Immature natural killer cell (primary cell): ENCODE measurements around the gene CCDC86. TPM values are rescaled to one million over a fixed set of nuclear protein-coding genes. Genes with fewer than 3 reads are reported as not detected.

ENCODE experiments used
- DNase-seq, 3 donors: peaks; one replicate each; pipeline ENCODE4 v3.0.0; 2022; ENCODE audit warnings: mixed read lengths in 1 of 3
- H3K27ac Mint-ChIP-seq, 6 donors: one replicate each; pipeline ENCODE4 v1.8.0; 2020; ENCODE audit warnings: mixed read lengths in 6 of 6, mild to moderate bottlenecking in 5 of 6, inconsistent platforms in 4 of 6, moderate library complexity in 3 of 6
- H3K27me3 Mint-ChIP-seq, 3 donors: one replicate each; pipeline ENCODE4 v1.8.0; 2020 to 2021; ENCODE audit warnings: low read depth in 3 of 3, mild to moderate bottlenecking in 3 of 3, mixed read lengths in 3 of 3, moderate library complexity in 3 of 3, inconsistent platforms in 1 of 3
- H3K36me3 Mint-ChIP-seq, 3 donors: one replicate each; pipeline ENCODE4 v1.8.0; 2020; ENCODE audit warnings: mixed read lengths in 3 of 3, inconsistent platforms in 2 of 3, mild to moderate bottlenecking in 2 of 3
- H3K4me1 Mint-ChIP-seq, 2 donors: one replicate each; pipeline ENCODE4 v1.8.0; 2020; ENCODE audit warnings: inconsistent platforms in 2 of 2, mild to moderate bottlenecking in 2 of 2, mixed read lengths in 2 of 2, moderate library complexity in 1 of 2
- H3K4me3 Mint-ChIP-seq, 5 donors: one replicate each; pipeline ENCODE4 v1.8.0; 2020; ENCODE audit warnings: mild to moderate bottlenecking in 5 of 5, mixed read lengths in 5 of 5, inconsistent platforms in 3 of 5, moderate library complexity in 3 of 5
- H3K9me3 Mint-ChIP-seq, 6 donors: one replicate each; pipeline ENCODE4 v1.8.0; 2020; ENCODE audit warnings: mild to moderate bottlenecking in 6 of 6, mixed read lengths in 6 of 6, inconsistent platforms in 4 of 6, moderate library complexity in 3 of 6
- polyA plus RNA-seq, 3 donors: library from polyadenylated mRNA; unstranded; fragments of 300-500 nt; fragmentation: Illumina TruSeq; gene quantifications; one replicate each; pipeline ENCODE4 v1.2.3, GENCODE V29; 2021

The CCDC86 gene
- polyA plus RNA-seq, 3 donors from 2014 or later, result 5.6 to 16.5 (median 7.4) TPM

- Mint-ChIP-seq H3K27ac (no peak overlapping the region), H3K36me3 (no peaks in the 10 kb centered on the region), H3K9me3 (no peaks in the 10 kb centered on the region), H3K27me3 (peaks cover 2 to 5% (median 2%) of the 10 kb centered on the region in 3 donors), H3K4me3 (no peak overlapping the region), H3K4me1 (peaks cover 0 to 2% of the 10 kb centered on the region in 2 donors)
- DNase-seq, result no peak
Measured at GRCh38 chr11:60863550-60864521, 21.9 kb downstream of the CCDC86 start.

- no peaks in the 10 kb centered on the region for H3K36me3 Mint-ChIP-seq
- peaks cover 0 to 2% of the 10 kb centered on the region in 2 donors for H3K4me1 Mint-ChIP-seq
- no peaks in the 10 kb centered on the region for H3K9me3 Mint-ChIP-seq
- H3K27me3 Mint-ChIP-seq, result peaks cover 2 to 5% (median 2%) of the 10 kb centered on the region in 3 donors
- H3K4me3 Mint-ChIP-seq, result no peak overlapping the region
- H3K27ac Mint-ChIP-seq, result no peak overlapping the region
- DNase-seq, result no peak
Measured at GRCh38 chr11:60864856-60865513, 23.1 kb downstream of the CCDC86 start.

- no peak within 1 kb of the TSS for H3K27ac Mint-ChIP-seq
- DNase-seq, result no peak
Measured at GRCh38 chr11:60866911-60867870, 25.3 kb downstream of the CCDC86 start, which contains the start of gene ZP1. ZP1 (plus strand) TSS chr11:60867542; CDS start chr11:60867562, 20 bp downstream.

GRCh38 chr11:60867871-60868681, 26.2 kb downstream of the CCDC86 start:
- DNase-seq, result no peak
- Mint-ChIP-seq H3K27me3 (peaks cover 0 to 5% (median 4%) of the 10 kb centered on the region in 3 donors), H3K4me1 (peaks cover 0 to 2% of the 10 kb centered on the region in 2 donors), H3K36me3 (no peaks in the 10 kb centered on the region), H3K27ac (no peak overlapping the region), H3K4me3 (no peak overlapping the region), H3K9me3 (no peaks in the 10 kb centered on the region)

More at GRCh38 chr11:60866911-60867870, 25.3 kb downstream of the CCDC86 start, which contains the start of gene ZP1:
- Mint-ChIP-seq H3K27me3 (peaks cover 0 to 5% (median 2%) of the 10 kb centered on the region in 3 donors), H3K4me3 (no peak within 1 kb of the TSS), H3K4me1 (peaks cover 0 to 2% of the 10 kb centered on the region in 2 donors), H3K9me3 (no peaks in the 10 kb centered on the region), H3K36me3 (no peaks in the 10 kb centered on the region)

- Mint-ChIP-seq H3K9me3 (no peaks in the 10 kb centered on the region), H3K27me3 (peaks cover 0 to 5% (median 5%) of the 10 kb centered on the region in 3 donors), H3K36me3 (no peaks in the 10 kb centered on the region), H3K27ac (no peak overlapping the region), H3K4me3 (no peak overlapping the region), H3K4me1 (peaks cover 0 to 2% of the 10 kb centered on the region in 2 donors)
- no peak for DNase-seq
Measured at GRCh38 chr11:60868682-60869450, 27.0 kb downstream of the CCDC86 start.

GRCh38 chr11:60869451-60869825, 27.5 kb downstream of the CCDC86 start:
- Mint-ChIP-seq H3K27ac (no peak overlapping the region), H3K36me3 (no peaks in the 10 kb centered on the region), H3K4me1 (peaks cover 0 to 2% of the 10 kb centered on the region in 2 donors), H3K27me3 (peaks cover 0 to 5% (median 5%) of the 10 kb centered on the region in 3 donors), H3K4me3 (no peak overlapping the region), H3K9me3 (no peaks in the 10 kb centered on the region)
- DNase-seq, result no peak

- Mint-ChIP-seq H3K4me3 (no peak overlapping the region), H3K27ac (no peak overlapping the region)
- no peak for DNase-seq
Measured at GRCh38 chr11:60870276-60870675, 28.4 kb downstream of the CCDC86 start.

GRCh38 chr11:60870733-60871377, 28.9 kb downstream of the CCDC86 start:
- Mint-ChIP-seq H3K27me3 (peaks cover 0 to 5% (median 5%) of the 10 kb centered on the region in 3 donors), H3K36me3 (no peaks in the 10 kb centered on the region), H3K4me3 (no peak overlapping the region), H3K4me1 (peaks cover 0 to 2% of the 10 kb centered on the region in 2 donors), H3K27ac (no peak overlapping the region), H3K9me3 (no peaks in the 10 kb centered on the region)
- no peak for DNase-seq

More at GRCh38 chr11:60870276-60870675, 28.4 kb downstream of the CCDC86 start:
- Mint-ChIP-seq H3K36me3 (no peaks in the 10 kb centered on the region), H3K4me1 (peaks cover 0 to 2% of the 10 kb centered on the region in 2 donors), H3K9me3 (no peaks in the 10 kb centered on the region), H3K27me3 (peaks cover 0 to 5% (median 5%) of the 10 kb centered on the region in 3 donors)

GRCh38 chr11:60871378-60872061, 29.6 kb downstream of the CCDC86 start:
- H3K27ac Mint-ChIP-seq, result no peak overlapping the region
- no peaks in the 10 kb centered on the region for H3K9me3 Mint-ChIP-seq
- peaks cover 0 to 2% of the 10 kb centered on the region in 2 donors for H3K4me1 Mint-ChIP-seq
- H3K4me3 Mint-ChIP-seq, result no peak overlapping the region
- no peak for DNase-seq
- peaks cover 0 to 5% (median 3%) of the 10 kb centered on the region in 3 donors for H3K27me3 Mint-ChIP-seq
- H3K36me3 Mint-ChIP-seq, result no peaks in the 10 kb centered on the region

- H3K36me3 Mint-ChIP-seq, result no peaks in the 10 kb centered on the region
- no peak overlapping the region for H3K4me3 Mint-ChIP-seq
- no peak for DNase-seq
- H3K27me3 Mint-ChIP-seq, result peaks cover 0 to 4% (median 3%) of the 10 kb centered on the region in 3 donors
- no peaks in the 10 kb centered on the region for H3K9me3 Mint-ChIP-seq
- H3K4me1 Mint-ChIP-seq, result peaks cover 0 to 2% of the 10 kb centered on the region in 2 donors
- no peak overlapping the region for H3K27ac Mint-ChIP-seq
Measured at GRCh38 chr11:60872124-60872960, 30.4 kb downstream of the CCDC86 start.
